Upper lobe of left lung (tissue), 4 donors: ENCODE data around the gene MTCL1.

Experiments used
- EP300 ChIP-seq, 4 donors: sonication (generic); formaldehyde crosslinking; IDR thresholded peaks; one replicate each; pipeline ENCODE4 v1.5.1; 2017; ENCODE audit warnings: antibody characterized with exemption in 4 of 4, control low read depth in 2 of 4
- POLR2A ChIP-seq, 4 donors: fragments of 450-650 bp; IDR thresholded peaks; one replicate each; pipeline ENCODE4 v1.5.1; 2016 to 2017; ENCODE audit warnings: antibody characterized with exemption in 4 of 4, mild to moderate bottlenecking in 2 of 4
- POLR2AphosphoS5 ChIP-seq, 2 donors: sonication (generic); formaldehyde crosslinking; IDR thresholded peaks; one replicate each; pipeline ENCODE4 v1.5.1; 2017; ENCODE audit warnings: antibody characterized with exemption in 2 of 2
- TF ChIP-seq, protein P1 (sequence below), 6 experiments: fragments of 450-650 bp in 4 of 6; fragments of 200-600 bp in 2 of 6; sonication (generic) in 2 of 6; IDR thresholded peaks; one replicate each; pipeline ENCODE4 v1.5.1; 2016 to 2019; ENCODE audit warnings: antibody characterized with exemption in 6 of 6

- TF ChIP-seq, protein P1, sequence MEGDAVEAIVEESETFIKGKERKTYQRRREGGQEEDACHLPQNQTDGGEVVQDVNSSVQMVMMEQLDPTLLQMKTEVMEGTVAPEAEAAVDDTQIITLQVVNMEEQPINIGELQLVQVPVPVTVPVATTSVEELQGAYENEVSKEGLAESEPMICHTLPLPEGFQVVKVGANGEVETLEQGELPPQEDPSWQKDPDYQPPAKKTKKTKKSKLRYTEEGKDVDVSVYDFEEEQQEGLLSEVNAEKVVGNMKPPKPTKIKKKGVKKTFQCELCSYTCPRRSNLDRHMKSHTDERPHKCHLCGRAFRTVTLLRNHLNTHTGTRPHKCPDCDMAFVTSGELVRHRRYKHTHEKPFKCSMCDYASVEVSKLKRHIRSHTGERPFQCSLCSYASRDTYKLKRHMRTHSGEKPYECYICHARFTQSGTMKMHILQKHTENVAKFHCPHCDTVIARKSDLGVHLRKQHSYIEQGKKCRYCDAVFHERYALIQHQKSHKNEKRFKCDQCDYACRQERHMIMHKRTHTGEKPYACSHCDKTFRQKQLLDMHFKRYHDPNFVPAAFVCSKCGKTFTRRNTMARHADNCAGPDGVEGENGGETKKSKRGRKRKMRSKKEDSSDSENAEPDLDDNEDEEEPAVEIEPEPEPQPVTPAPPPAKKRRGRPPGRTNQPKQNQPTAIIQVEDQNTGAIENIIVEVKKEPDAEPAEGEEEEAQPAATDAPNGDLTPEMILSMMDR (IDR thresholded peaks at IDR 0.05), result no peak
- TF ChIP-seq POLR2AphosphoS5 (IDR thresholded peaks at IDR 0.05) (no peak), POLR2A (IDR thresholded peaks at IDR 0.05) (no peak), EP300 (IDR thresholded peaks at IDR 0.05) (no peak)
These were observed 73.5 kb downstream of the MTCL1 start for GRCh38 chr18:8778824-8779223.
